H9 (cell line): ENCODE data around the gene OR2L3. TPM values are rescaled to one million over a fixed set of nuclear protein-coding genes. Genes with fewer than 3 reads are reported as not detected.

Experiments used
- DNase-seq: peaks from one replicate; pipeline ENCODE4 v3.0.0-alpha.2; 2017
- H2AFZ ChIP-seq: one replicate; pipeline ENCODE4 v1.6.1; 2013; ENCODE audit warnings: mild to moderate bottlenecking, low read length, control low read depth, moderate library complexity
- H2AK5ac ChIP-seq: 2 replicates; pipeline ENCODE4 v1.6.1; 2013; ENCODE audit warnings: low read length, control low read depth, mixed read lengths; ENCODE audit not compliant: insufficient read length
- H2BK120ac ChIP-seq: one replicate; pipeline ENCODE4 v1.6.1; 2013; ENCODE audit warnings: low read depth, mild to moderate bottlenecking, low read length, control low read depth, inconsistent platforms; ENCODE audit not compliant: poor library complexity, severe bottlenecking
- H2BK12ac ChIP-seq: 2 replicates; pipeline ENCODE4 v1.6.1; 2013; ENCODE audit warnings: low read length, control low read depth, mixed read lengths, low read depth; ENCODE audit not compliant: insufficient read length
- H2BK15ac ChIP-seq: 2 replicates; pipeline ENCODE4 v1.6.1; 2013; ENCODE audit warnings: low read depth, low read length, control low read depth
- H2BK20ac ChIP-seq: one replicate; pipeline ENCODE4 v1.6.1; 2013; ENCODE audit warnings: low read depth, mild to moderate bottlenecking, low read length, control low read depth, inconsistent platforms; ENCODE audit not compliant: poor library complexity, severe bottlenecking
- H2BK5ac ChIP-seq: 2 replicates; pipeline ENCODE4 v1.6.1; 2013; ENCODE audit warnings: low read length, control low read depth, mixed read lengths; ENCODE audit not compliant: insufficient read length
- H3K14ac ChIP-seq: 2 replicates; pipeline ENCODE4 v1.6.1; 2013; ENCODE audit warnings: low read length, control low read depth; ENCODE audit not compliant: insufficient read depth
- H3K18ac ChIP-seq: 2 replicates; pipeline ENCODE4 v1.6.1; 2013; ENCODE audit warnings: low read depth, mild to moderate bottlenecking, mixed read lengths, low read length, control low read depth; ENCODE audit not compliant: insufficient read length
- H3K23ac ChIP-seq: 2 replicates; pipeline ENCODE4 v1.6.1; 2013; ENCODE audit warnings: low read length, control low read depth, mixed read lengths, low read depth; ENCODE audit not compliant: insufficient read length
- H3K23me2 ChIP-seq: 2 replicates; pipeline ENCODE4 v1.6.1; 2013; ENCODE audit warnings: low read depth, mild to moderate bottlenecking, mixed read lengths, low read length, control low read depth; ENCODE audit not compliant: insufficient read length, poor library complexity, severe bottlenecking
- H3K27ac ChIP-seq: 2 replicates; pipeline ENCODE4 v1.5.1; 2013; ENCODE audit warnings: low read length, control low read depth, mixed read lengths, low read depth; ENCODE audit not compliant: insufficient read length
- H3K27me3 ChIP-seq: 2 replicates; pipeline ENCODE4 v1.6.1; 2013; ENCODE audit warnings: low read length, control low read depth, inconsistent platforms; ENCODE audit not compliant: insufficient read depth
- H3K4ac ChIP-seq: 2 replicates; pipeline ENCODE4 v1.6.1; 2013; ENCODE audit warnings: low read depth, mild to moderate bottlenecking, control low read depth, inconsistent platforms, low read length, moderate library complexity
- H3K4me1 ChIP-seq: 2 replicates; pipeline ENCODE4 v1.6.1; 2013; ENCODE audit warnings: low read length, control low read depth, inconsistent platforms; ENCODE audit not compliant: insufficient read depth
- H3K4me2 ChIP-seq: 2 replicates; pipeline ENCODE4 v1.6.1; 2013; ENCODE audit warnings: low read length, control low read depth, mixed read lengths; ENCODE audit not compliant: insufficient read length, insufficient read depth
- H3K56ac ChIP-seq: 2 replicates; pipeline ENCODE4 v1.6.1; 2013; ENCODE audit warnings: low read depth, mild to moderate bottlenecking, mixed read lengths, low read length, control low read depth; ENCODE audit not compliant: insufficient read length
- H3K79me1 ChIP-seq: 2 replicates; pipeline ENCODE4 v1.6.1; 2013; ENCODE audit warnings: low read depth, mild to moderate bottlenecking, moderate library complexity, low read length, control low read depth, inconsistent platforms; ENCODE audit not compliant: insufficient read depth, poor library complexity, severe bottlenecking
- H3K79me2 ChIP-seq: 2 replicates; pipeline ENCODE4 v1.6.1; 2013; ENCODE audit warnings: low read length, control low read depth, inconsistent platforms; ENCODE audit not compliant: insufficient read depth
- H3K9ac ChIP-seq: 2 replicates; pipeline ENCODE4 v1.6.1; 2013; ENCODE audit warnings: low read length, control low read depth, mixed read lengths; ENCODE audit not compliant: insufficient read length; ENCODE audit errors: extremely low read depth
- H3K9me3 ChIP-seq: one replicate; pipeline ENCODE4 v1.6.1; 2013; ENCODE audit warnings: low read depth, low read length, inconsistent platforms; ENCODE audit not compliant: control insufficient read depth
- H3T11ph ChIP-seq: one replicate; pipeline ENCODE4 v1.6.1; 2013; ENCODE audit warnings: mild to moderate bottlenecking, low read length, control low read depth, inconsistent platforms
- H4K20me1 ChIP-seq: one replicate; pipeline ENCODE4 v1.6.1; 2013; ENCODE audit not compliant: control insufficient read depth, insufficient read length, insufficient read depth
- H4K5ac ChIP-seq: 2 replicates; pipeline ENCODE4 v1.6.1; 2013; ENCODE audit warnings: low read depth, mild to moderate bottlenecking, mixed read lengths, low read length, control low read depth; ENCODE audit not compliant: insufficient read length
- H4K8ac ChIP-seq: replicated peaks from 2 replicates; pipeline ENCODE4 v1.6.1; 2013; ENCODE audit warnings: low read length, control low read depth, mixed read lengths, low read depth; ENCODE audit not compliant: insufficient read length
- H4K91ac ChIP-seq: 2 replicates; pipeline ENCODE4 v1.6.1; 2013; ENCODE audit warnings: low read depth, mild to moderate bottlenecking, moderate library complexity, mixed read lengths, low read length, control low read depth; ENCODE audit not compliant: insufficient read length
- H3K27ac Mint-ChIP-seq, 3 experiments: 2 replicates in 2 of 3; 3 replicates in 1 of 3; pipeline ENCODE4 v1.8.0; 2020 to 2021; ENCODE audit warnings: mixed read lengths in 3 of 3, mild to moderate bottlenecking in 1 of 3, moderate library complexity in 1 of 3
- H3K27me3 Mint-ChIP-seq: 2 replicates; pipeline ENCODE4 v1.8.0; 2021; ENCODE audit warnings: low read depth, mild to moderate bottlenecking, moderate library complexity, mixed read lengths
- H3K36me3 Mint-ChIP-seq, 3 experiments: 2 replicates in 2 of 3; 3 replicates in 1 of 3; pipeline ENCODE4 v1.8.0; 2020 to 2021; ENCODE audit warnings: low read depth in 3 of 3, mixed read lengths in 3 of 3; ENCODE audit not compliant: insufficient read depth in 1 of 3
- H3K4me1 Mint-ChIP-seq, 2 experiments: 2 replicates each; pipeline ENCODE4 v1.8.0; 2020; ENCODE audit warnings: mixed read lengths in 2 of 2
- H3K4me3 Mint-ChIP-seq, 2 experiments: 2 replicates in 1 of 2; 3 replicates in 1 of 2; pipeline ENCODE4 v1.8.0; 2020 to 2021; ENCODE audit warnings: mild to moderate bottlenecking in 2 of 2, mixed read lengths in 2 of 2, moderate library complexity in 1 of 2
- H3K9me3 Mint-ChIP-seq, 2 experiments: 2 replicates in 1 of 2; 3 replicates in 1 of 2; pipeline ENCODE4 v1.8.0; 2020; ENCODE audit warnings: mild to moderate bottlenecking in 2 of 2, mixed read lengths in 2 of 2, moderate library complexity in 1 of 2
- CTCF ChIP-seq: fragments of 200-600 bp; sonication (generic); conservative IDR thresholded peaks from 3 replicates; pipeline ENCODE4 v1.8.0; 2021; ENCODE audit warnings: antibody characterized with exemption, mild to moderate bottlenecking
- WGBS: extraction: QIAGEN DNeasy Blood & Tissue Kit; methylation state at CpG from one replicate; pipeline ENCODE4 v1.1.7; 2013; ENCODE audit warnings: missing lambda C conversion rate, low lambda C conversion rate, mixed read lengths; ENCODE audit not compliant: insufficient read length; ENCODE audit errors: extremely low coverage; 5-methylcytosine and 5-hydroxymethylcytosine counted together
- total RNA-seq: library from RNA; stranded (reverse); gene quantifications from 2 replicates; pipeline ENCODE4 v1.2.1, GENCODE V29; 2021

OR2L3 gene
- total RNA-seq, 1 experiment from 2014 or later: not detected

GRCh38 chr1:248055261-248055660, 8.6 kb downstream of the OR2L3 start:
- H3K9me3 Mint-ChIP-seq: peaks cover 72 to 76% of the 10 kb centered on the region in 2 experiments
- H3T11ph ChIP-seq: no peak overlapping the region
- H2BK12ac ChIP-seq: no peak overlapping the region
- H2AFZ ChIP-seq: no peak overlapping the region
- H3K4me1 ChIP-seq: no peaks in the 10 kb centered on the region
- H3K9ac ChIP-seq: no peak overlapping the region
- H3K27me3 ChIP-seq: no peaks in the 10 kb centered on the region
- H4K8ac ChIP-seq: no peak overlapping the region
- no peaks in the 10 kb centered on the region; the same call in 1 of the 2 replicates for H3K27me3 Mint-ChIP-seq
- H3K18ac ChIP-seq: no peak overlapping the region
- no peak overlapping the region for H2BK20ac ChIP-seq
- no peak overlapping the region for H4K91ac ChIP-seq
- peaks cover 9 to 34% (median 13%) of the 10 kb centered on the region in 3 experiments; a peak in 6 of 7 replicates for H3K36me3 Mint-ChIP-seq
- no peak overlapping the region for H2BK15ac ChIP-seq
- no peak overlapping the region for H3K56ac ChIP-seq
- no peak overlapping the region for H3K27ac Mint-ChIP-seq
- no peak for DNase-seq
- no peaks in the 10 kb centered on the region for H3K79me2 ChIP-seq
- H2BK5ac ChIP-seq: no peak overlapping the region
- no peak for TF ChIP-seq CTCF
- H2BK120ac ChIP-seq: no peak overlapping the region
- no peaks in the 10 kb centered on the region for H3K79me1 ChIP-seq
- H3K9me3 ChIP-seq: peaks cover 41% of the 10 kb centered on the region
- no peak overlapping the region for H3K23ac ChIP-seq
- H3K4me3 Mint-ChIP-seq: no peak overlapping the region; a peak in 1 of 5 replicates
- no peak overlapping the region for H4K5ac ChIP-seq
- H3K23me2 ChIP-seq: no peaks in the 10 kb centered on the region
- no peak overlapping the region for H2AK5ac ChIP-seq
- H4K20me1 ChIP-seq: no peaks in the 10 kb centered on the region
- no CpG with 5 or more reads among the region's 2 CpGs for WGBS
- H3K14ac ChIP-seq: no peak overlapping the region
- H3K27ac ChIP-seq: no peak overlapping the region
- H3K4me1 Mint-ChIP-seq: no peaks in the 10 kb centered on the region
- H3K4ac ChIP-seq: no peak overlapping the region
- no peak overlapping the region for H3K4me2 ChIP-seq
